GM12878 (cell line): ENCODE measurements around the gene KCNN3. TPM values are rescaled to one million over a fixed set of nuclear protein-coding genes. Genes with fewer than 3 reads are reported as not detected.
A peak's percentile ranks its signal among the peaks of the same experiment; 100 is the strongest.

ENCODE experiments used
- ATAC-seq: fragments of 200-7000 bp; cut with Tn5 transposase; 3 replicates; pipeline ENCODE4 v1.9.1; 2020; ENCODE audit warnings: mild to moderate bottlenecking, moderate library complexity
- BruUV-seq: library from RNA; stranded (reverse); fragments of 400-500 nt; replicated peaks from 2 replicates; lab custom pipeline; 2021; lab: Mats Ljungman, UMichigan
- CTCF ChIA-PET: fragments of 300-600 bp; sonication (Branson Sonifier 250); formaldehyde crosslinking; extraction: SDS; loops from one replicate; lab custom pipeline; 2021; ENCODE audit warnings: inconsistent platforms; lab: Yijun Ruan, JAX
- POLR2A ChIA-PET: fragments of 350-600 bp; formaldehyde crosslinking; extraction: SDS; loops from one replicate; lab custom pipeline; 2021; ENCODE audit warnings: inconsistent platforms; lab: Charles Lee
- RAD21 ChIA-PET: fragments of 300-600 bp; sonication (Branson Sonifier 250); formaldehyde crosslinking; loops from one replicate; lab custom pipeline; 2023; ENCODE audit warnings: antibody characterized with exemption; ENCODE audit not compliant: unreplicated experiment; lab: Charles Lee
- SMC1A ChIA-PET: fragments of 300-600 bp; sonication (Branson Sonifier 250); formaldehyde crosslinking; loops from one replicate; lab custom pipeline; 2023; ENCODE audit not compliant: unreplicated experiment, uncharacterized antibody; lab: Charles Lee
- DNase-seq: peaks from one replicate; pipeline ENCODE4 v3.0.0-alpha.2; 2011; ENCODE audit warnings: low read depth, low spot score
- FAIRE-seq: peaks from 3 replicates; lab custom pipeline; 2011; peaks lifted over from hg19 to GRCh38; lab: Jason Lieb, UNC
- H2AFZ ChIP-seq: 2 replicates; pipeline ENCODE4 v1.6.0; 2011; ENCODE audit warnings: low read depth, low read length, control low read depth; ENCODE audit not compliant: control insufficient read depth
- H3K27ac ChIP-seq: 2 replicates; pipeline ENCODE4 v1.5.1; 2011; ENCODE audit warnings: control low read depth; ENCODE audit not compliant: control insufficient read depth, insufficient read depth
- H3K27me3 ChIP-seq, 2 experiments: replicated peaks in 1 of 2; 2 replicates each; pipeline versions ENCODE4 v1.6.0 to v1.6.1; 2011; ENCODE audit warnings: low read length in 1 of 2; ENCODE audit not compliant: control insufficient read depth in 2 of 2, insufficient read depth in 2 of 2
- H3K36me3 ChIP-seq, 2 experiments: 2 replicates each; pipeline ENCODE4 v1.5.1; 2011; ENCODE audit warnings: low read length in 1 of 2; ENCODE audit not compliant: control insufficient read depth in 2 of 2, insufficient read depth in 2 of 2
- H3K4me1 ChIP-seq: 2 replicates; pipeline ENCODE4 v1.6.1; 2011; ENCODE audit warnings: mild to moderate bottlenecking, low read length, moderate library complexity, mixed read lengths; ENCODE audit not compliant: control insufficient read depth, insufficient read depth
- H3K4me2 ChIP-seq: 2 replicates; pipeline ENCODE4 v1.6.0; 2011; ENCODE audit warnings: control low read depth; ENCODE audit not compliant: control insufficient read depth, insufficient read depth
- H3K4me3 ChIP-seq: fragments of 200-600 bp; sonication (generic); 2 replicates; pipeline ENCODE4 v1.5.1; 2016
- H3K79me2 ChIP-seq: 2 replicates; pipeline ENCODE4 v1.6.0; 2011; ENCODE audit warnings: low read length; ENCODE audit not compliant: control insufficient read depth, insufficient read depth
- H3K9ac ChIP-seq: 2 replicates; pipeline ENCODE4 v1.8.0; 2011; ENCODE audit warnings: low read length, control low read depth, mixed read lengths; ENCODE audit not compliant: control insufficient read depth, insufficient read depth
- H3K9me3 ChIP-seq: replicated peaks from 3 replicates; pipeline ENCODE4 v1.5.1; 2011; ENCODE audit warnings: mild to moderate bottlenecking, low read length; ENCODE audit not compliant: control insufficient read depth, insufficient read depth
- H4K20me1 ChIP-seq: 2 replicates; pipeline ENCODE4 v1.6.0; 2011; ENCODE audit not compliant: control insufficient read depth, insufficient read depth
- GATAD2B ChIP-seq: fragments of 450-650 bp; conservative IDR thresholded peaks from 2 replicates; pipeline ENCODE4 v1.6.1; 2017; ENCODE audit warnings: low read depth, mild to moderate bottlenecking, moderate library complexity
- HDAC6 ChIP-seq: fragments of 200-600 bp; sonication (generic); IDR thresholded peaks from one replicate; pipeline ENCODE4 v1.8.0; 2017; ENCODE audit warnings: antibody characterized with exemption; ENCODE audit not compliant: unreplicated experiment
- IKZF2 ChIP-seq, 2 experiments: fragments of 450-650 bp; IDR thresholded peaks; 2 replicates each; pipeline ENCODE4 v1.6.1; 2017; ENCODE audit warnings: mild to moderate bottlenecking in 2 of 2, moderate library complexity in 2 of 2
- MEF2A ChIP-seq: IDR thresholded peaks from 2 replicates; pipeline ENCODE4 v1.6.1; 2011; ENCODE audit warnings: low read depth, mild to moderate bottlenecking, low read length, moderate library complexity; ENCODE audit not compliant: insufficient read depth
- NFYA ChIP-seq: IDR thresholded peaks from 2 replicates; pipeline ENCODE4 v1.6.1; 2011; ENCODE audit warnings: low read depth, mild to moderate bottlenecking, low read length, improper control_type of control experiment, borderline replicate concordance
- SPI1 ChIP-seq: IDR thresholded peaks from 2 replicates; pipeline ENCODE4 v1.6.1; 2011; ENCODE audit warnings: low read depth, mild to moderate bottlenecking, low read length, moderate library complexity, borderline replicate concordance; ENCODE audit not compliant: insufficient read depth
- WGBS: methylation state at CpG from one replicate; pipeline ENCODE4 v1.1.6; 2016; ENCODE audit warnings: low lambda C conversion rate; ENCODE audit not compliant: insufficient replicate concordance, insufficient coverage; ENCODE audit errors: missing lambda C conversion rate; 5-methylcytosine and 5-hydroxymethylcytosine counted together
- in situ Hi-C: fragments of 300-500 bp; cut with MboI; formaldehyde crosslinking; loops from 9 replicates; pipeline ENCODE4 v1.14.3; 2018; ENCODE audit warnings: mixed read lengths
- intact Hi-C: fragments of 100-400 bp; cut with micrococcal nuclease; formaldehyde crosslinking; loops from one replicate; pipeline ENCODE4 v1.14.2; 2022; ENCODE audit not compliant: unreplicated experiment
- polyA plus RNA-seq, 11 experiments: library from polyadenylated mRNA; depleted of rRNA in 4 of 11; unstranded in 6 of 11; stranded (reverse) in 5 of 11; fragments of >200 nt; fragmentation: Nextera tagmentation in 4 of 11; fragmentation: Illumina TruSeq in 1 of 11; extraction: Ambion mirVana in 4 of 11; extraction: Trizol in 1 of 11; gene quantifications; 1 replicate in 1 of 11; 2 replicates in 10 of 11; pipeline versions ENCODE4 v1.2.1 to v1.2.3, GENCODE V29; 2011 to 2016; ENCODE audit warnings: inconsistent platforms in 2 of 11, missing spikeins in 2 of 11, low read depth in 1 of 11
- total RNA-seq, 4 experiments: library from RNA; depleted of rRNA in 3 of 4; stranded (reverse); fragments of >200 nt in 3 of 4; fragmentation: Illumina TruSeq in 1 of 4; extraction: Trizol in 1 of 4; gene quantifications; 2 replicates each; pipeline versions ENCODE4 v1.2.1 to v1.2.3, GENCODE V29; 2013 to 2021
- TF ChIP-seq, protein P1 (sequence below): IDR thresholded peaks from 2 replicates; pipeline ENCODE4 v1.6.1; 2012; ENCODE audit warnings: mild to moderate bottlenecking, low read depth, low read length
- TF ChIP-seq, protein P2 (sequence below): fragments of 450-650 bp; IDR thresholded peaks from 2 replicates; pipeline ENCODE4 v1.6.1; 2016; ENCODE audit warnings: mild to moderate bottlenecking
- TF ChIP-seq, protein P3 (sequence below): IDR thresholded peaks from 2 replicates; pipeline ENCODE4 v1.6.1; 2011; ENCODE audit warnings: mild to moderate bottlenecking, low read depth, low read length, moderate library complexity; ENCODE audit not compliant: insufficient replicate concordance

KCNN3 gene
- total and polyA plus RNA-seq, 10 of the 15 experiments (the other 5 are each of a cell fraction or from before 2014, with no cell fraction given): 3.5 to 26.4 (median 14.9) TPM

DNA sequence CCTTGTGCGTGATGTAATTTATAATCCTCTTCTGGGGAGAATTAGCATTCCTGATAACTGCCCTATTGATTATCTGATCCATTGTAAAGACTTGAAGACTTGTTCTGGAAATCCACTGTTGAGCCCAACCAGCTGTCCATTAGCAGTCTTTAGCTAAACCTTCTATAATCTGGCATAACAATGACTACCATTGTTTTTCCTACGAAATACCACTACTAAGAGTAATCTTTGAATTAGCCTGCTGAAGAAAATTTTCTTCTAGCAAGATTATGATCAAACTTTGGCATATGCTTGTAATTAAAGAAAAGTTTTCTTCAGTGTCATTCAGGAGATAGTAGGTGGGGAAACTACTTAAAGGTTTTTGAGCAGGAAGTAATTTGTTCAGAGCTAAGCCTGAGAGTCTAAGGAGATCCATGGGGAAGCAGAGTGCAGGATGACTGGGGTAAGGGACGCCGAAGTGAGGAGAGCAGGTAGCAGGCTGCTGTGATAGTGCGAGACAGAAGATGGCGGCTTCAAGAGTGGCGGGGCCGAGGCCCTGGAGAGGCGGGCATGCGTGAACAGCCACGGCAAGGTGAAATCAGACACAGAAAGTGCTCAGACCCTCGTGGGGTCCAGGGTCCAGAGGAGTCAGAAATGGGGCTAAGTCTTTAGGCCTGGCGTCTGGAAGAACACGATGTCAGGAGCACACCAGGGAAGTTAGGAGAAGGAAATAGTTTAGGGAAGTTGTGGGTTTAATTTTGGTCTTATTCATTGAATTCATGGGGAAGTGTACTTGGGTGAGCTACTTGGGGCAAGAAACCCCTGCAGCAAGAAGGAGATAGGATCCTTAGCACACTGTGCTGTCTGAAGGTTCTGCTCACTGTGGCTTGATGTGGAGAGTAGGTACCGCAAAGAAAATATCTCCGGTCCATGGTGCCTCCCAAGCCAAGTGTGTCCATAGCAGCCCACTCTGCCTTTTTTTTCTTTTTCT is 149.5 kb downstream of the KCNN3 start:
- H3K36me3 ChIP-seq: peaks cover 0 to 3% of the 10 kb centered on the region in 2 experiments; a peak in 1 of 4 replicates
- ChIA-PET SMC1A (interaction anchor here (1.0 kb wide), 1 partner anchor 16 kb away, joined by 3 read pairs; no protein-coding TSS in a partner anchor), RAD21 (interaction anchor here (0.5 to 1.6 kb wide), 3 partner anchors 154 to 239 kb away, joined by 3 to 4 read pairs (median 4); no protein-coding TSS in a partner anchor), POLR2A (no interaction called here), CTCF (interaction anchor here (0.5 to 1.8 kb wide), 5 partner anchors 9 to 223 kb away, joined by 3 to 8 read pairs (median 3); no protein-coding TSS in a partner anchor)
- H2AFZ ChIP-seq: no peak overlapping the region
- H3K27ac ChIP-seq: no peak overlapping the region
- no peaks in the 10 kb centered on the region for H4K20me1 ChIP-seq
- ATAC-seq (peak; percentile 29; the same call in 2 of the 3 replicates), FAIRE-seq (no peak), DNase-seq (no peak)
- in situ Hi-C loops (no loop called here), intact Hi-C loops (no loop called here)
- WGBS: 86% methylated on average over 16 of the region's 16 CpGs
- H3K9me3 ChIP-seq: no peaks in the 10 kb centered on the region
- H3K4me1 ChIP-seq: peaks cover 3% of the 10 kb centered on the region; the same call in 1 of the 2 replicates
- H3K79me2 ChIP-seq: no peaks in the 10 kb centered on the region
- no TSS peak for BruUV-seq
- H3K27me3 ChIP-seq: no peaks in the 10 kb centered on the region
- no peak overlapping the region for H3K4me2 ChIP-seq
- H3K9ac ChIP-seq: no peak overlapping the region
- H3K4me3 ChIP-seq: no peak overlapping the region
- TF ChIP-seq IKZF2 (IDR thresholded peaks at IDR 0.05): peak; percentile 25 to 45; a peak in 1 of 4 replicates
- TF ChIP-seq SPI1: peak; percentile 18; the same call in 1 of the 2 replicates
- TF ChIP-seq, protein P1, sequence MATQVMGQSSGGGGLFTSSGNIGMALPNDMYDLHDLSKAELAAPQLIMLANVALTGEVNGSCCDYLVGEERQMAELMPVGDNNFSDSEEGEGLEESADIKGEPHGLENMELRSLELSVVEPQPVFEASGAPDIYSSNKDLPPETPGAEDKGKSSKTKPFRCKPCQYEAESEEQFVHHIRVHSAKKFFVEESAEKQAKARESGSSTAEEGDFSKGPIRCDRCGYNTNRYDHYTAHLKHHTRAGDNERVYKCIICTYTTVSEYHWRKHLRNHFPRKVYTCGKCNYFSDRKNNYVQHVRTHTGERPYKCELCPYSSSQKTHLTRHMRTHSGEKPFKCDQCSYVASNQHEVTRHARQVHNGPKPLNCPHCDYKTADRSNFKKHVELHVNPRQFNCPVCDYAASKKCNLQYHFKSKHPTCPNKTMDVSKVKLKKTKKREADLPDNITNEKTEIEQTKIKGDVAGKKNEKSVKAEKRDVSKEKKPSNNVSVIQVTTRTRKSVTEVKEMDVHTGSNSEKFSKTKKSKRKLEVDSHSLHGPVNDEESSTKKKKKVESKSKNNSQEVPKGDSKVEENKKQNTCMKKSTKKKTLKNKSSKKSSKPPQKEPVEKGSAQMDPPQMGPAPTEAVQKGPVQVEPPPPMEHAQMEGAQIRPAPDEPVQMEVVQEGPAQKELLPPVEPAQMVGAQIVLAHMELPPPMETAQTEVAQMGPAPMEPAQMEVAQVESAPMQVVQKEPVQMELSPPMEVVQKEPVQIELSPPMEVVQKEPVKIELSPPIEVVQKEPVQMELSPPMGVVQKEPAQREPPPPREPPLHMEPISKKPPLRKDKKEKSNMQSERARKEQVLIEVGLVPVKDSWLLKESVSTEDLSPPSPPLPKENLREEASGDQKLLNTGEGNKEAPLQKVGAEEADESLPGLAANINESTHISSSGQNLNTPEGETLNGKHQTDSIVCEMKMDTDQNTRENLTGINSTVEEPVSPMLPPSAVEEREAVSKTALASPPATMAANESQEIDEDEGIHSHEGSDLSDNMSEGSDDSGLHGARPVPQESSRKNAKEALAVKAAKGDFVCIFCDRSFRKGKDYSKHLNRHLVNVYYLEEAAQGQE: no peak
- TF ChIP-seq GATAD2B: no peak
- TF ChIP-seq MEF2A: no peak
- TF ChIP-seq NFYA: no peak
- no peak for TF ChIP-seq HDAC6
- TF ChIP-seq, protein P2, sequence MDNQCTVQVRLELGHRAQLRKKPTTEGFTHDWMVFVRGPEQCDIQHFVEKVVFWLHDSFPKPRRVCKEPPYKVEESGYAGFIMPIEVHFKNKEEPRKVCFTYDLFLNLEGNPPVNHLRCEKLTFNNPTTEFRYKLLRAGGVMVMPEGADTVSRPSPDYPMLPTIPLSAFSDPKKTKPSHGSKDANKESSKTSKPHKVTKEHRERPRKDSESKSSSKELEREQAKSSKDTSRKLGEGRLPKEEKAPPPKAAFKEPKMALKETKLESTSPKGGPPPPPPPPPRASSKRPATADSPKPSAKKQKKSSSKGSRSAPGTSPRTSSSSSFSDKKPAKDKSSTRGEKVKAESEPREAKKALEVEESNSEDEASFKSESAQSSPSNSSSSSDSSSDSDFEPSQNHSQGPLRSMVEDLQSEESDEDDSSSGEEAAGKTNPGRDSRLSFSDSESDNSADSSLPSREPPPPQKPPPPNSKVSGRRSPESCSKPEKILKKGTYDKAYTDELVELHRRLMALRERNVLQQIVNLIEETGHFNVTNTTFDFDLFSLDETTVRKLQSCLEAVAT: no peak
- TF ChIP-seq, protein P3, sequence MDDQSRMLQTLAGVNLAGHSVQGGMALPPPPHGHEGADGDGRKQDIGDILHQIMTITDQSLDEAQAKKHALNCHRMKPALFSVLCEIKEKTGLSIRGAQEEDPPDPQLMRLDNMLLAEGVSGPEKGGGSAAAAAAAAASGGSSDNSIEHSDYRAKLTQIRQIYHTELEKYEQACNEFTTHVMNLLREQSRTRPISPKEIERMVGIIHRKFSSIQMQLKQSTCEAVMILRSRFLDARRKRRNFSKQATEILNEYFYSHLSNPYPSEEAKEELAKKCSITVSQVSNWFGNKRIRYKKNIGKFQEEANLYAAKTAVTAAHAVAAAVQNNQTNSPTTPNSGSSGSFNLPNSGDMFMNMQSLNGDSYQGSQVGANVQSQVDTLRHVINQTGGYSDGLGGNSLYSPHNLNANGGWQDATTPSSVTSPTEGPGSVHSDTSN: no peak
